ENCODE measurements around the gene ORC2.
"Not testable (repeated sequence)": the region's sequence is repeated elsewhere in the genome, so short reads cannot be mapped to it uniquely, and the experiment has no call there.

ORC2 gene

DNA sequence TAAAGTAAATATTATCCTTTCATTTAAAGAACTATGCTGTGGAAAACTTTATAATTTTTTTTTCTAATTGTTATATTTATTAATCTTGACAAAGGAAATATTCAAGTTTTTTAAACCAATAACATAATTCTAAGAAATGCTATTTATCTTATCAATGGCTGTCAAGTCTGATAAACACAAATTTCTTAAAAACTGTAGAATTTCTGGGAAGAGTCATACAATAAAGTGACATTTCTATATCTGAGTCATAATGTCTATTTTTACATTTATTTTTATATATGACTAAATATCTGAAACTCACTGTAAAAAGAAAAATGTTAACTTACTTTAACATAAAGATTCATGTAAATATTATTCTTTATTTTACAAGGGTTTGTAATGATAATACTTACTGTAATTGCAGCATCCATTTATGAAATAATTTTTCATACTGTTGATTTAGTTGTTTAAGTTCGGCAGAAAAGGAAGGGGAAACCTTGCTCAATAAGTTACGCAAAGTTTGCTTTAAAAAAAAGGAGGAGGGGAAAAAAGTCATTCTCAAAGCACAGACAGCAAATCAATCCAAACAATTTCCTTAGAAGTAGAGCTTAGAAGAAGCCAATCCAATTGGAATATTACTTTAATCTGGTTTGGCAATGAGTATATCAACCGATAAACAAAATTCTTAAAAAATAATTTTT, 32.4 kb downstream of the ORC2 start:
- DNase-seq (ENCODE audit: low spot score): no peak

DNA sequence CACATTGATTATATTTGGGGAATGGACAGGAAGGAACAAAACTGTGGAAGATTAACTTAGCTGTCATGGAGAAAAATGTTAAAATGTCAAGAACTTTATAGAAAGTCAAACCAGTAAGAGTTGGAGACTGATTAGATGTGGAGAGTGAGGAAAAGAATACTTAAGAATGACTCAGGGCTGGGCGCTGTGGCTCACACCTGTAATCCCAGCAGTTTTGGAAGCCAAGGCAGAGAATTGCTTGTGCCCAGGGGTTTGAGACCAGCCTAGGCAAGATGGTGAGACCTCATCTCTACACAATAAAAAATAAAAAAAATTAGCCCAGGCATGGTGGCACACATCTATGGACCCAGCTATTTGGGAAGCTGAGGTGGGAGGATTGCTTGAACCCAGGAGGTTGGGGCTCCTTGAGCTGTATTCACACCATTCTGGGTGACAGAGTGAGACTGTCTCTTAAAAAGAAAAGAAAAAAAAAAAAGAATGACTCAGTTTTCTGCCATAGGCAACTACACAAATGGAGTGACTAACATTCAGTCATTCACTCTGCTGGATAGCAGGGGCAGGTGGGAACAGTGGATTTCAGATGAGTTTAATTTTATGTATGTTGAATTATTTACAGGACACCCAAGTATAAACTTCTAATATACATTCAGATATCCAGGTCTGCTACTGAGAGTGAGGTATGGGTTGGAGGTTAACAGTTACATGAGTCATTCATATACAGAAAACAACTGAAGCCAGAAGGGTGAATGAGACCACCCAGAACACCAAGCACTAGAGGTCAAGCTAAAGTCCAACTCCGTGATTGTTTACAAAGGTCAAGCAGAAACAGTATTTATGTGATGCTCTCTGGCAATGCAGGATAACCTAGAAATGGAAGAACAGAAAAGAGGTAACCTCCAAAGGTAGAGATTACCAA, 33.9 kb downstream of the ORC2 start:
- no peak for DNase-seq (ENCODE audit: low spot score)

DNA sequence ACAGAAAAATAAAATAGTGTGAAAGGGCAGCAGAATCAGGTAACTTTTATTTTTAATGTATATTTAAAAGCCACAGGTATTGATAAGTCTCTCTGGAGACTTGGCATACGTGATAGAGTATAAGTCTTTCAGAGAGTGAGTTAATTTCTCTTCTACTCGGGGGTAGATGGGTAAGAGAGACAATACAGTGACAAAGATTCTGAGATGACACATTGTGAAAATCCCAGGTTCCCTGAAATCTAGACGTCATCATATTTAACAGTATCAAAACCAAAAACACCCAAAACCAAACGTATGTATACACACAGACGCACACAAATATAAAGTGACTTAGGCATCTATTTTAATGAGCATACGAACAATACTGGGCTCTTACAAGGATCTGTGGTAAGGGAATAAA, 41.0 kb downstream of the ORC2 start:
- DNase-seq (ENCODE audit: low spot score): no peak

DNA sequence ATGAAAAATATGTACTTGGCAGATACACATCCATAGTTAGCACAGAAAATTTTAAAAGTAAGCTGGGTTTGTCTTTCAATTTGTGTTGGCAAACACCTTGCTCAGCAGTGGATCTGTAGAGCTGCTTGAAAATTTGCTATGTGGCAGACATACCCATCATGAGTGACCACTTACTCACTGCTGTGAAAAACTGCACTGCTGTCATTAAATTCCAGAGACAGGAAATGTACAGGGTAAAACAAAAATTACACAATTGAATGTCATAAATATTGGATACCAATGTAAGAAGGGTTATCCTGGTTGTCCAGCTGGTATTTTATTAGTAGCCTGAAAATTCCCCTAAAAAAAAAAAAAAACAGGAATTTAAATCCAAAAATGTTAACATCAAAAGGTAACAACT, 49.8 kb downstream of the ORC2 start:
- no peak for DNase-seq (ENCODE audit: low spot score)

DNA sequence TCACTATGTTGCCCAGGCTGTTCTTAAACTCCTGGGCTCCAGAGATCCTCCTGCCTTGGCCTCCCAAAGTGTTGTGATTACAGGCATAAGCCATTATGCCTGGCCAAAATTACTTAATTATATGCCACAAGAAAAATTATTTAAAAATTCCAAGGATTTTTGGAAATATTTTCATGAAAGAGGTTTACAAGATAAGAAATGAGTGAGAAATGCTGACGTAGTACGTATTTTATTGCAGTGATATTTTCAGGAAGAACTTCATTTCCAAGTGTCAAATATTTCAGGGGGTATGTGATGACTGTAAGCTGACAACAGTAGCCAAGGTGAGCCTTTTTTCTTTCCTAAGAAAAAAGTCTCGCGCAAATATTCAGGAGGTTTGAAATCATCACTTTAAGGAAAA, 53.5 kb downstream of the ORC2 start:
- no peak for DNase-seq (ENCODE audit: low spot score)

DNA sequence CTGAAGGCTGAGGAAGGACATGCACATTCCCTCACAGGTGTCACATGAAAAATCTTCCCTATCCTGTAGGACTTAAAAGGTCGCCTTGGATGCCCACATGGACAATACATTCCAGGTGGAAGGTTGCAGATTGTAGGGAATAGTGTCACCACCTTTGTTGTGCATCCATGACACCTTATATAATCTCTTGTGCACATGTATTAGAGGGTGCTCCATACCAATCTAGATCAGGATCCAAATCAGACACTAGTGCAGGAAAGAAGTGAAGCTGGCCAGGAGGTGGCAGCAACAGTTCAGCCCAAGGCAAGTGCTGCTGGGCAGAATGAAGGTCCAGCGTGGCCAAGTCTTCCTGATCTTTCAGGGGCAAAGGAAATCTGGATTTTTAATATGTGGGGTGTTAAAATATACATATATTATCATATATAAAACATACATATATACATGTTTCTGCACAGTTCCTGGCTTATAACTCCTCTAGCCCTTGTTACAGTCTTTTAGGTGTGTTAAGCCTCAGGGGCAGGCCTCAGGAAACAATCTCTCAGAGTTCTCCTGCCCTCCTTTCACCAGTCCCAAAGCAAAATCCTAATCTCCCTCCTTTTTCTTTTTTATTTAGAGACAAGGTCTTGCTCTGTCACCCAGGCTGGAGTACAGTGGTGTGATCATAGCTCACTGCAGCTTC, 57.7 kb downstream of the ORC2 start:
- DNase-seq (ENCODE audit: low spot score): peak; percentile 72

DNA sequence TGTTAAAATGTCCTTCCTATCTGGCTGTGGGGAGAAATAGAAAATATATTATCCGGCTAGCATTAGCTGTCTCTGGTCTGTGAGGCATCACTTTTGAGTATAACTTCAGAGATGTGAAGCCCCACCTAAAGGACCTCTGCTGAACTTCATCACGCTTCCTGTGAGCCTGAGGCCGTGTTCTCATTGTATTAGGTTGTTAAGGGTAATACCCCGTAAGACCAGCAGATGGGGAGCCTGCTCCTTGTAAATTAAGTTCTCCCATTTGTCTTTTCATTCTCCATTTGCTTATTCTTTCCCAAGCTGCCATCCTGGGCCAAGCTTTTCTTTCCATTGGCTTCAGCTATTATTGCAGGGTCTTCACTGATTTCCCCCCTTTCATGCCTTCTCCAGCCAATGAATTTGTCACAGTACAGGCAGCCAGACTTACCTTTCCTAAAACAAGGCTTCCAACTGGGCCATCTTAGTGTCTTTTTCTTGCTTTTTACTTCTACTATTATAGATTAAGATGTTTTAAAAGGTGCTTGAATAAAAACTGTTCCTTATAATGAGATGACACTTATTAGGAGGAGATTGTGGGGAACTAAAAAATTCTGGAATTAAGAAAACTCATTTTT, 61.9 kb downstream of the ORC2 start:
- DNase-seq (ENCODE audit: low spot score): peak; percentile 83

DNA sequence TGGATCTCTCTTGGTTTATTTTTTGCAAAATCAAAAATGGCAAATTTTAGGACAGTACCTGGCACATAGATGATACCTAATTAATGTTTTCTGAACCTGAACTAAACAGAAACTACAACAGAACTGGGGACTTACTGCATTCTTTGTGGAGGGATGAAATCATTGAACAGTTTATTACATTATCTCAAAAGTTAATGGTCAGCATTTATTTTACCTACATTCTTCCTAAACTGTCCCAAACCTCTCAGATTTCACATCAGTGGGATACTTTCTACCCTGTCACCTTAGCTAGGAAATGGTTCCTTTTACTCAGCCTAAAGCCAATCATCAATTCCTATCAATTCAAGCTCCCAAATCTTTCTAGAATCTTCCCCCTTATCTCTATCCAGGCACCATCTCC, 64.0 kb downstream of the ORC2 start:
- no peak for DNase-seq (ENCODE audit: low spot score)

DNA sequence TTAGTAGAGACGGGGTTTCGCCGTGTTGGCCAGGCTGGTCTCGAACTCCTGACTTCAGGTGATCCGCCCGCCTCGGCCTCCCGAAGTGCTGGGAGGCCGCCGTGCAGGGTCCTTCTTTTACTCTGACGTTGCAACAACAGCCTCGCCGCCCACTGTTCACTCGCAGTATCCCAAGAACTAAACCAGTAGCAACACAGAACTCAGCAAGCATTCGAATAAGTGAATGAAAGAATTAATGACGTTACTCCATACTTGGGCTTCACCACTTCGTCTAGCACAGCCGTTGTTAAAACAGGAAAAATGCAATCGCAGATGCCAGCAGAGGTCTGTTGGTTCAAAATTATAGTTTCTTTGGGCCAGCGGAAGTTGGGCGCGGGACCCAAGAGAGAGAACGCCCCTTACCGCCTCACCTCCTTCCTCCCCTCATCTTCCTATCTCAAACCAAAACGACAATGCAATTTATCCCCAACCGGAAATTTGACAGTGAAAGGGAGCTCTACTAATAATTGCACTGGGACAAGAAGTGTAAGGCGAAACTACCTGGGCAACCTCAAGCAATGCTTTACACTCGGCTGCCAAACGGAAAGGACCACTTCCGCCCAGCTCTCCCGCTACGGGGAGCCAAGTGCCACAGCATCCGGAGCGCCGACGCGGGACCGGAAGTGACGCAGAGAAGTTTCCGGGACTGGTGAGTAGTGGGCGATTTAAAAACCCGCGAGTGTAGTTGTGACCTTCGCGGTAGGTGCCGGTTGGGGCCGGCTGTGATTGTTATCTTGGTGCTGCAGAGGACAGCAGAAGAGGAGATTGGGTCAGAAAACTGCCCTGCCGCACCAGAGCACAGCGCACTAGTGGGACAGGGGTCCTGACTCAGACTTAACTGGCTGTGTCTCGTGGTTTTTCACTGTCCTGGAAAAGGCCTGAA, 74.5 kb downstream of the ORC2 start, which contains the start of the genes NIF3L1 and PPIL3:
Gene NIF3L1 (plus strand): TSS at position 668 of the 922 bp plus-strand sequence. CDS start 2,573 bp downstream, outside the sequence.
Gene PPIL3 (minus strand): TSS at position 374 of the 922 bp plus-strand sequence. CDS start 1,462 bp downstream, outside the sequence.
- DNase-seq (ENCODE audit: low spot score): peak; percentile 99

DNA sequence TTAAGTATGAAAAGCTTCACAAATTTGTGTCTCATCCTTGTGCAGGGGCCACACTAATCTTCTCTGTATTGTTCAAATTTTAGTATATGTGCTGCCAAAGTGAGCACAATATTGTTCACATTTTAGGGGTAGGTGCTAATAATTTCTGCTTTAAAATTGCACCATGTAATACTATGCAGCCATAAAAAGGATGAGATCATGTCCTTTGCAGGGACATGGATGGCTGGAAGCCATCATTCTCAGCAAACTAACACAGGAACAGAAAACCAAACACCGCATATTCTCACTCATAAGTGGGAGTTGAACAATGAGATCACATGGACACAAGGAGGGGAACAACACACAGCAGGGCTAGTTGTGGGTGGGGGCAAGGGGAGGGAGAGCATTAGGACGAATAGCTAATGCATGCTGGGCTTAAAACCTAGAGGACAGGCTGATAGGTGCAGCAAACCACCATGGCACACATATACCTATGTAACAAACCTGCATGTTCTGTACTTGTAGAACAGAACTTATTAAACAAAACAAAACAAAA, 81.7 kb downstream of the ORC2 start:
- DNase-seq (ENCODE audit: low spot score): not testable (repeated sequence)

DNA sequence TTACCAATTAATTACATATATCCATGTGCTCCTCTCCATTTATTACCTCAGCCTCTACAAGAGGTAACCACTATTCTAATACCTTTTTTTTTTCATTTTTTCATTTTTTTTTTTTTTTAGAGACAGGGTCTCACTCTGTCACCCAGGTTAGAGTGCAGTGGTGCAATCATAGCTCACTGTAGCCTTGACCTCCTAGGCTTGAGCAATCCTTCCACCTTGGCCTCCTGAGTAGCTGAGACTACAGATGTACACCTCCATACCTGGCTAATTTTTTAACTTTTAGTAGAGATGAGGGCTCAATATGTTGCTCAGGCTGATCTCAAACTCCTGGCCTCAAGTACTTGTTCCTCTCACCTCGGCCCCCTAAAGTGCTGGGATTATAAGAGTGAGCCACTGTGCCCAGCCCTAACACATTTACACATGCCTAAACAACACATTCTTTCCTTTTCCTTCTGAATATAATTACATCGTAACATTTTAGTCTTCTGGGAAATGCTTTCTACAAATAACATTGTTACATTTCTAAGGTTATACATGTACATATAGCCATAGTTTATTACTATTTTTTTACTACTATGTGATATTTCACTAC, 85.1 kb downstream of the ORC2 start:
- DNase-seq (ENCODE audit: low spot score): no peak

DNA sequence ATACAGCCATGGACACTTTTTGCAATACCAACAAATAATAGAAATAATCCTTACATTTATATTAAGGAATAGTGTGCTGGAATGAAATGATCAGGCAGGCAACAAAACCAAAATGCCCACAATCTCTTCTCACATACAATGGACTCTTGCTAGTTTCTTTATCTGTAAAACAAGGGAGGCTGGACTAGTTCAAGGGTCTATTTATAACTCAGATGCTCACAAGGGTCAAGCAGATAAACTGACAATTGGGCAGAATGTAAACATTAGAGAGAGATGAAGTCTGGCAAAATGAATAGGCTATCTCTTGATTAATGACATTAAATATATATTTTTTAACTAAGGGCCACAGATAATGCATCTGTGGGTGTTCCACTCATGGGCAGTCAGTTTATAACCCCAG, 86.0 kb downstream of the ORC2 start:
- no peak for DNase-seq (ENCODE audit: low spot score)

DNA sequence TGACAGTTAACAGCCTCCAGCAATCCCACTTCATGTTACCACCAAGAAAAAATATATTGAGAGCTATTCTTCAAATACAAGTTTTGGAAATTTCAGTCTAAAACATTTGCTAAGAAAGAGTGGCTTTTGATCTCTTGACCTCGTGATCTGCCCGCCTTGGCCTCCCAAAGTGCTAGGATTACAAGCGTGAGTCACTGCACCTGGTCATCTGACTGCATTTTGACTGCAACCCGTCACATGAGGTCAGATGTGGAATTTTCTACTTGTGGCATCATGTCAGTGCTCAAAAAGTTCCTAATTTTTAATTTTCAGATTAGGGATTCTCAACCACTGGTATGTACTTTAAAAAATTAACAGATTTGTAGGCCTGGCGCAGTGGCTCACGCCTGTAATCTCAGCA, 89.9 kb downstream of the ORC2 start:
- no peak for DNase-seq (ENCODE audit: low spot score)

DNA sequence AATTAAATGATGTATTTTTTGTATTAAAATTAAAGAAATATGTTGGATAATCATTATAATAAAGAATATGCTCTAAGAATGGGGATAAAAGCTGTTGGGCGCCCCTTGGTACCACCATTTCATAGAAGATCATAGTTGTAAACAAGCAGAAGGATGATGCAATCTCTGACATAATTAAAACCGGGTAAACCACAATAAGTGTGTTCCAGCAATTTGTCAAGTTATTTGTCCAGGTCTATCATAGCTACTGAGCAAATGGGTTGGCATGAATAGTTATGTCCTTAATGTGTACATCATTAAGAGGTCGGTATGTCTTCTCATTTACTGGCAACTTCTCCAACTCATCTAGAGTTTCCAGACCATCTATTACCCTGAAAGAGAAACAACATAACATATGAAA, 92.3 kb downstream of the ORC2 start:
- DNase-seq (ENCODE audit: low spot score): no peak

DNA sequence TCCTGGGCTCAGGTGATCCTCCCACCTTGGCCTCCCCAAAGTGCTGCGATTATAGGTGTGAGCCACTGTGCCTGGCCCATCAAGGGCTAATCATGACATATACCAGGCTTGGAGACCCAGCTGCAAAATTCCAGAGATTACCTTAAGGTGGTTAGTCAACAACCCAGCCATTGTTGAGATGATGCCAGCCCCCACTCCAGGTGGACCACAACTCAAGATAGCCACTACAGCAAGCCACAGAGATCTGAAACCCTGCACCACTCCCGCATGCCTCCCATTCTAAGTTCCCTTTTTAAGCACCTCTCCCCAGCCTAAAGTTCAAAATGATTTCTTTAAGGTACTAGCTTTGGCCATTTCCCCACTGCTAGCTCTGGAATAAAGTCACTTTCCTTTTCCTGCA, 94.4 kb downstream of the ORC2 start:
- no peak for DNase-seq (ENCODE audit: low spot score)

DNA sequence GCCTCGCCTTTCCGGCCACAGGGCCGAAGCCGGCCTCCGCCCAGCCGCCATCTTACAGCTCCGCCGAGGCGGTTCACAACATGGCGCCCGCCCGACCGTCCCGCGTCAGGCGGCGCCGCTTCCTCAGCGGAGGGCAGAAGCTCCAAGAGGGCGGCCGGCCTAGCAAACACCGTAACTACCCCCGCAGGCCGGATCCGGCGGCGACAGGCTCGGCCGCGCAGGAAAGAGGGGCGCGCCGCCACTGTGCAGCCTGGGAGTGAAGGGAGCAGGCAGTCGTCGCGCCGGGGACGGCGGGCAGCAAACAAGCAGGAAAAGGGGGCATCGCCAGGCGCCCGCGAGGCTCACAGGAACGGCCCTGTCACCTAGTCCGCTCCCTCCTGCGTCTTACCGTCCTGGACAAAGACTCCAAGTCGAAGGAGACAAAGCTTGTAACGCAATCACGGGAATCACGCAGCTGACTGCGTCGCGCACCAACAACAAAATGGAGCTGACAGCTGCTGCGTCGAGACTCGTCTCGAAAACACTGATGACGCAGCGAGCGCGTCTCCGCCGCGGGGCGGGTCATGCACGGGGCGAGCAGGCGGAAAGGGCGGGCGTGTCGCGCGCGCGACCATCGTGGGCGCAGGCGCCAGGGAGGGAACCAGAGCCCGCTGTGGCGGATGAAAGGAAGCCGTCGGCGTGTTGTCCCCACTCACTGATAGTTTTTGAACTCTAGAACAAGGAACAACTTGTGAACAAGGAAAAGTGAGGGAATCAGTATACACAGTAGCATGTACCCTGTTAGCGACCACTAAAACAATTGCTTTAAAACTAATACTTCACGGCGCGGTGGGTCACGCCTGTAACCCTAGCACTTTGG, 99.1 kb downstream of the ORC2 start, which contains the start of gene CLK1:
Gene CLK1 (minus strand): TSS at position 483 of the 859 bp plus-strand sequence. CDS start 2,796 bp downstream, outside the sequence.
- peak; percentile 92 for DNase-seq (ENCODE audit: low spot score)

DNA sequence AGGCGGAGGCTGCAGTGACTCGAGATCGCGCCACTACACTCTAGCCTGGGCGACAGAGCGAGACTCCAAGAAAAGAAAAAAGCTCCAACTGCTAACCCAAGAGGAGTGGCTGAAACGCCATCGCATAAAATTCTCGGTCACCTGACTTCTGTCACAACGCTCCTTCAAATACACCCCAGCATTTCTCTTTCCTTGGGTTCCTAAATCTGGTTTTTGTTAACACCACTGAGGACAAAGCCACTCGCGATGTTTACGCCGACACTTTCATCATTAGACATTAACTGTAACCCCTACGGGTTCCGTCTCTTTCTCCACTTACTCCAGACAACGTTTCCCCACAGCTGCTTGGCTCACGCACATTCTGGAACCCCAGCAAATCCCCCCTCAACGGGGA, 99.7 kb downstream of the ORC2 start:
- no peak for DNase-seq (ENCODE audit: low spot score)

DNA sequence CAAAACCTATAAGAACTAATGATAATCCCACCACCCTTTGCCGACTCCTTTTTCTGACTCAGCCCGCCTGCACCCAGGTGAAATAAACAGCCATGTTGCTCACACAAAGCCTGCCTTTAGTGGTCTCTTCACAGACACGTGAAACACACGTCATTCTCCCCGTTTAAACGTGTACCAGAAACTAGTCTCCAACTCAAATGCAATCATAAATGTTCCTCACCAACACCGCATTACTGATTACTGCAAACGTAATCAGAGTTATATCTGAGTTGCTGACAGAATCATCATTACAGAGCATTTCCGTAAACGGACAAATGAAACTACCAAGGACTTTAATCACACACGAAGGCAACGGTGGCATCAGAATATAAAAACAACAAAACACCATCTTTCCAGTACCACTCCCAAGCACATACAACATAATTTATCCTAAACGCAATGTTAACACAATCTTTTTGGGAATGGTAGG, 100.9 kb downstream of the ORC2 start:
- DNase-seq (ENCODE audit: low spot score): peak; percentile 47

DNA sequence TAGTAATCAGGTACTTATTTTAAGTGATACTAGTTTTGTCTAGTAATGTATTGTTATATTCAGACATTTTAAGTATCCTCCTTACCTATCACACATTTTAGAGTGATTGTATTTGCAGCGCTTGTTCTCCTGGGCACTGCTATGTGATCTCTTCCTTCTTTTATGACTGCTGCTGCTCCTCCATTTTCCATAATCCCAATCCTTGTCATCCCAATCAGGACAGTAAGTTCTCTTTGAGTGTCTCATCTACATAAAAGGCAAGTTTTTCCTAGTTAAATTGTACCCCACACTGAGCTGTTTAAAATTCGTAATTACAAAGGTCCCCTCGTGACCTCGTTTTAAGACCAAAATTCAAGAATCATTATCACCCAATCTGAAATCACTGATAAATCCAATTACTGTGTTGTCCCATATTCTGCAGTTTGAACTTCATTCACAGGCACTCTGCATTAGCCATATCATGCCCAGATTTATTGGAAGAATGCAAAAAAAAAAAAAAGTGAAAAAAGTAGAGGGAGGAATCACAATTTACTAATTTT, 101.8 kb downstream of the ORC2 start:
- DNase-seq (ENCODE audit: low spot score): no peak
